Astrocyte of the spinal cord (primary cell): ENCODE results near the gene SF1.

Experiments used
- DNase-seq: peaks from one replicate; pipeline ENCODE4 v3.0.0; 2011; ENCODE audit warnings: low read depth, low spot score
- H3K4me3 ChIP-seq: 2 replicates; pipeline ENCODE4 v1.5.1; 2011; ENCODE audit warnings: low read depth, mild to moderate bottlenecking, low read length, moderate library complexity
- CTCF ChIP-seq: IDR thresholded peaks from 2 replicates; pipeline ENCODE4 v1.5.1; 2012; ENCODE audit warnings: low read depth, mild to moderate bottlenecking, low read length, inconsistent platforms
- in situ Hi-C: cut with HindIII; loops from 2 replicates; pipeline ENCODE4 v1.10.0; 2017; ENCODE audit warnings: low sequenced_read_pairs

The SF1 gene

DNA sequence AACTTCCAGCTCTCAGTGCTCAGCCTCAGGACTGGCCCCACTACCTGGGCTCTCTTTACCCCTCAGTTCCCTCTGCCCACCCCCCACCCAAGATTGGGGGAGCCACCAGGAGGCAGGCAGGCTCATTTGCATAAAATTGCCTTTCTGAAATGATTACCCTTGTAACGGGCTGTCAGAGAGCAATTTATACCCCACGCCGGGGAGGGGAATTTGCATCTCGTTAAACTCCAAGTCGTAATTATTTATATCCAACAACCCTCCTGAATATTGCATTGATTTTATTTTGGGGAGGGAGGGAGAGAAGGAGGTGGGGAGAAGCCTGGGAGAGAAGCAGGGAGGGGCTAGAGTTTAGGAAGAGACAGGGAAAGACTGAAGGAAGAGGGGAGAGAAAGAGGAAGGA is 63.7 kb downstream of the SF1 start:
- H3K4me3 ChIP-seq, result no peak overlapping the region
- no peak for TF ChIP-seq CTCF
- in situ Hi-C loops, result no loop called here
- no peak for DNase-seq
